Gastrocnemius medialis (tissue), 4 donors: Measurements from ENCODE around the gene GPRC6A. TPM values are rescaled to one million over a fixed set of nuclear protein-coding genes. Genes with fewer than 3 reads are reported as not detected.

Experiments used
- ATAC-seq, 2 donors: fragments of 150-250 bp; one replicate each; pipeline ENCODE4 v1.9.1; 2016
- DNase-seq, 2 donors: peaks; one replicate each; pipeline ENCODE4 v3.0.0-alpha.2; 2019
- H3K27ac ChIP-seq, 4 donors: fragments of 200-600 bp; sonication (generic); 1 replicate in 1 of 4; 2 replicates in 3 of 4; pipeline ENCODE4 v1.5.1; 2016 to 2018; ENCODE audit warnings: mild to moderate bottlenecking in 2 of 4, moderate library complexity in 1 of 4
- H3K27me3 ChIP-seq, 3 donors: fragments of 200-600 bp; sonication (generic) in 2 of 3; 1 replicate in 1 of 3; 2 replicates in 2 of 3; pipeline versions ENCODE4 v1.5.1 to v1.6.0; 2016 to 2019; ENCODE audit warnings: mild to moderate bottlenecking in 1 of 3, moderate library complexity in 1 of 3
- H3K36me3 ChIP-seq, 2 donors: fragments of 200-600 bp; sonication (generic) in 1 of 2; one replicate each; pipeline ENCODE4 v1.5.1; 2017 to 2018
- H3K4me1 ChIP-seq, 2 donors: fragments of 200-600 bp; sonication (generic) in 1 of 2; one replicate each; pipeline ENCODE4 v1.5.1; 2016 to 2017; ENCODE audit warnings: mild to moderate bottlenecking in 2 of 2
- H3K4me3 ChIP-seq, 4 donors: fragments of 200-600 bp; sonication (generic) in 3 of 4; 1 replicate in 1 of 4; 2 replicates in 3 of 4; pipeline ENCODE4 v1.5.1; 2016 to 2019; ENCODE audit warnings: mild to moderate bottlenecking in 2 of 4
- H3K9me3 ChIP-seq, 3 donors: fragments of 200-600 bp; sonication (generic) in 2 of 3; 1 replicate in 1 of 3; 2 replicates in 2 of 3; pipeline ENCODE4 v1.5.1; 2016 to 2019
- CTCF ChIP-seq, 5 experiments: fragments of 450-650 bp in 3 of 5; fragments of 200-600 bp in 2 of 5; sonication (generic) in 2 of 5; IDR thresholded peaks in 4 of 5; conservative IDR thresholded peaks in 1 of 5; 1 replicate in 4 of 5; 2 replicates in 1 of 5; pipeline ENCODE4 v1.5.1; 2016 to 2019; ENCODE audit warnings: antibody characterized with exemption in 5 of 5, mild to moderate bottlenecking in 3 of 5, moderate library complexity in 3 of 5
- POLR2A ChIP-seq, 2 donors: fragments of 450-650 bp; IDR thresholded peaks; one replicate each; pipeline ENCODE4 v1.6.1; 2017; ENCODE audit warnings: antibody characterized with exemption in 2 of 2, mild to moderate bottlenecking in 2 of 2, moderate library complexity in 2 of 2
- in situ Hi-C, 4 donors: fragments of 200-750 bp; cut with MboI; loops; one replicate each; pipeline versions ENCODE4 v1.15.0 to v1.8.0; 2017; ENCODE audit warnings: low sequenced_read_pairs in 4 of 4
- intact Hi-C: fragments of 100-400 bp; cut with DNase I; formaldehyde crosslinking; loops from one replicate; pipeline ENCODE4 v1.15.1; 2023; ENCODE audit warnings: low total_unique reads
- total RNA-seq, 4 donors: library from RNA; depleted of rRNA; stranded (reverse); fragments of >200 nt; gene quantifications; one replicate each; pipeline versions ENCODE4 v1.1.0 to v1.2.3, GENCODE V29; 2016

Gene GPRC6A
- total RNA-seq, 4 donors from 2014 or later = not detected

GRCh38 chr6:116797585-116797984, 31.3 kb downstream of the GPRC6A start:
- intact Hi-C loops (no loop called here), in situ Hi-C loops (no loop called here)
- no peak for ATAC-seq
- H3K36me3 ChIP-seq = no peaks in the 10 kb centered on the region
- no peaks in the 10 kb centered on the region for H3K27me3 ChIP-seq
- no peak overlapping the region for H3K4me3 ChIP-seq
- DNase-seq = no peak
- TF ChIP-seq CTCF (IDR thresholded peaks at IDR 0.05 in 4 of 5, conservative IDR thresholded peaks at IDR 0.05 in 1 of 5) (no peak), POLR2A (IDR thresholded peaks at IDR 0.05) (no peak)
- H3K27ac ChIP-seq = no peak overlapping the region
- no peaks in the 10 kb centered on the region for H3K9me3 ChIP-seq
- H3K4me1 ChIP-seq = no peaks in the 10 kb centered on the region

- ATAC-seq = no peak
- Histone ChIP-seq H3K27ac (no peak overlapping the region), H3K36me3 (no peaks in the 10 kb centered on the region), H3K27me3 (no peaks in the 10 kb centered on the region), H3K4me1 (no peaks in the 10 kb centered on the region), H3K4me3 (no peak overlapping the region), H3K9me3 (no peaks in the 10 kb centered on the region)
- DNase-seq = no peak
- in situ Hi-C loops = no loop called here
- TF ChIP-seq POLR2A (IDR thresholded peaks at IDR 0.05) (no peak), CTCF (IDR thresholded peaks at IDR 0.05 in 4 of 5, conservative IDR thresholded peaks at IDR 0.05 in 1 of 5) (no peak)
- intact Hi-C loops = no loop called here
Measured at GRCh38 chr6:116793224-116793623, 35.7 kb downstream of the GPRC6A start.

GRCh38 chr6:116783852-116784251, 45.0 kb downstream of the GPRC6A start:
- TF ChIP-seq POLR2A (IDR thresholded peaks at IDR 0.05) = no peak
- TF ChIP-seq CTCF (IDR thresholded peaks at IDR 0.05 in 4 of 5, conservative IDR thresholded peaks at IDR 0.05 in 1 of 5) = no peak
- DNase-seq (no peak), ATAC-seq (no peak)
- Histone ChIP-seq H3K9me3 (no peaks in the 10 kb centered on the region), H3K27ac (no peak overlapping the region), H3K4me3 (no peak overlapping the region), H3K4me1 (no peaks in the 10 kb centered on the region), H3K27me3 (no peaks in the 10 kb centered on the region), H3K36me3 (no peaks in the 10 kb centered on the region)
- in situ Hi-C loops (no loop called here), intact Hi-C loops (loop anchor here (10.0 kb wide), 1 partner anchor 61 kb away; no protein-coding TSS in a partner anchor)

- Histone ChIP-seq H3K27ac (no peak overlapping the region), H3K36me3 (no peaks in the 10 kb centered on the region), H3K27me3 (no peaks in the 10 kb centered on the region), H3K4me3 (peak overlapping the region in 3 of 4 donors; percentile 4 to 15 (median 4)), H3K9me3 (no peaks in the 10 kb centered on the region), H3K4me1 (no peaks in the 10 kb centered on the region)
- intact Hi-C loops (loop anchor here (2.0 to 10.0 kb wide), 2 partner anchors 65 to 187 kb away; no protein-coding TSS in a partner anchor), in situ Hi-C loops (no loop called here)
- DNase-seq (no peak), ATAC-seq (no peak)
- TF ChIP-seq POLR2A (IDR thresholded peaks at IDR 0.05) = no peak
- TF ChIP-seq CTCF (IDR thresholded peaks at IDR 0.05 in 4 of 5, conservative IDR thresholded peaks at IDR 0.05 in 1 of 5) = peak; percentile 4 to 46 (median 30)
Measured at GRCh38 chr6:116779573-116780164, 49.2 kb downstream of the GPRC6A start.

GRCh38 chr6:116773886-116774285, 55.0 kb downstream of the GPRC6A start:
- TF ChIP-seq POLR2A (IDR thresholded peaks at IDR 0.05) = no peak
- no peak for TF ChIP-seq CTCF (IDR thresholded peaks at IDR 0.05 in 4 of 5, conservative IDR thresholded peaks at IDR 0.05 in 1 of 5)
- DNase-seq (no peak), ATAC-seq (no peak)
- Histone ChIP-seq H3K4me3 (no peak overlapping the region), H3K27ac (no peak overlapping the region), H3K27me3 (no peaks in the 10 kb centered on the region), H3K4me1 (no peaks in the 10 kb centered on the region), H3K36me3 (no peaks in the 10 kb centered on the region), H3K9me3 (no peaks in the 10 kb centered on the region)
- intact Hi-C loops = no loop called here
- in situ Hi-C loops = no loop called here
